ENCODE results near the gene HHEX.
"Not testable (repeated sequence)": the region's sequence is repeated elsewhere in the genome, so short reads cannot be mapped to it uniquely, and the experiment has no call there.

The HHEX gene
- 0.18 to 8.9 (median 5.6) reads per million in 4 experiments for total RNA-seq

GRCh38 chr10:92689663-92690210 lies at the start of gene HHEX:
HHEX (plus strand) TSS chr10:92689955; CDS start chr10:92689987, 32 bp downstream.
- DNase-seq = no peak

- DNase-seq = no peak
Observed at GRCh38 chr10:92640107-92640506, 49.6 kb upstream of the HHEX start.

- no peak for DNase-seq
Observed at GRCh38 chr10:92641492-92641891, 48.3 kb upstream of the HHEX start.

GRCh38 chr10:92644921-92645320 lies 44.8 kb upstream of the HHEX start:
- DNase-seq = no peak

GRCh38 chr10:92650864-92651263 lies 38.9 kb upstream of the HHEX start:
- not testable (repeated sequence) for DNase-seq

GRCh38 chr10:92655426-92655825 lies 34.3 kb upstream of the HHEX start:
- no peak for DNase-seq

GRCh38 chr10:92656266-92656961 lies 33.3 kb upstream of the HHEX start:
- DNase-seq = no peak

- no peak for DNase-seq
Observed at GRCh38 chr10:92657024-92657423, 32.7 kb upstream of the HHEX start.

- DNase-seq = no peak
Observed at GRCh38 chr10:92662848-92663247, 26.9 kb upstream of the HHEX start.

- no peak for DNase-seq
Observed at GRCh38 chr10:92664322-92664721, 25.4 kb upstream of the HHEX start.

GRCh38 chr10:92667078-92667477 lies 22.7 kb upstream of the HHEX start:
- DNase-seq = no peak

- DNase-seq = no peak
Observed at GRCh38 chr10:92677708-92678107, 12.0 kb upstream of the HHEX start.

- DNase-seq = no peak
Observed at GRCh38 chr10:92678206-92678605, 11.5 kb upstream of the HHEX start.

GRCh38 chr10:92681306-92681834 lies 8.4 kb upstream of the HHEX start:
- no peak for DNase-seq

GRCh38 chr10:92688573-92688926 lies 1.2 kb upstream of the HHEX start:
- no peak for DNase-seq

- DNase-seq = no peak
Observed at GRCh38 chr10:92688927-92689662, 660 bp upstream of the HHEX start.

- no peak for DNase-seq
Observed at GRCh38 chr10:92690211-92690914, 608 bp downstream of the HHEX start.

- DNase-seq = no peak
Observed at GRCh38 chr10:92690915-92691590, 1.3 kb downstream of the HHEX start.

GRCh38 chr10:92691591-92692079 lies 1.9 kb downstream of the HHEX start:
- DNase-seq = no peak

- DNase-seq = no peak
Observed at GRCh38 chr10:92692080-92692671, 2.4 kb downstream of the HHEX start.

GRCh38 chr10:92692697-92693533 lies 3.2 kb downstream of the HHEX start:
- no peak for DNase-seq
